ENCODE results near the gene ITM2B. TPM values are rescaled to one million over a fixed set of nuclear protein-coding genes. Genes with fewer than 3 reads are reported as not detected.

Gene ITM2B
- total and polyA plus RNA-seq, 2 donors (not counting 1 experiment from before 2014, with no cell fraction given) = 122 to 177 TPM

DNA sequence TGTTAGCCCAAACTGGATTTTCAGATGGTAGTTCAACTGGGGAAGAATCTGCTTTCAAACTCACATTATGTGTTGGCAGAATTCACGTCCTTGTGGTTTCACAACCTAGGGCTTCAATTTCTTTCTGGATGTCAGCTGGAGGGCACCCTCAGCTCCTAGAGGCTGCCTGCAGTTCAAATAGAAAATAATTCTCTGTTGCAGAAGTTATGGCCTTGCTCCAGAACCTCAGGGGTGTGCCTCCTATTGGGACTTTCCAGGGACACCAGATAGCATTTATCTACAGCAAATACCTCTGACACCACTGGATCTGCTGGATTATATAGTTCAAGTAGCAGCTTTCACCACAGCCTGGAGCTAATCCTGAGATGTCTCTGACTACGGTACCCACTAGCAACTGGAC is 58.7 kb downstream of the ITM2B start:
- H3K9me3 ChIP-seq (ENCODE audit: control extremely low read depth in 1 of 3, control insufficient read depth in 2 of 3, insufficient read depth in 1 of 3, low read length in 2 of 3) = no peaks in the 10 kb centered on the region
- no peak overlapping the region for H3K27ac Mint-ChIP-seq
- no peak overlapping the region for H3K4me3 ChIP-seq (ENCODE audit: control extremely low read depth in 1 of 5, extremely low read depth in 1 of 5, insufficient read depth in 1 of 5, low read depth in 2 of 5, low read length in 4 of 5)
- no peak overlapping the region for H3K9ac ChIP-seq (ENCODE audit: low read length)
- peaks cover 5% of the 10 kb centered on the region for H3K27me3 Mint-ChIP-seq
- no peaks in the 10 kb centered on the region for H3K36me3 ChIP-seq (replicated peaks in 1 of 2; ENCODE audit: control extremely low read depth in 1 of 2, control insufficient read depth in 1 of 2, extremely low read depth in 1 of 2, insufficient read depth in 2 of 2, low read length in 1 of 2)
- DNase-seq = no peak
- no peak overlapping the region for H2AFZ ChIP-seq (ENCODE audit: insufficient read depth, low read depth, low read length, poor library complexity, severe bottlenecking)
- 86% methylated on average over 1 of the region's 2 CpGs for WGBS (ENCODE audit: insufficient coverage)
- H3K79me2 ChIP-seq (ENCODE audit: control insufficient read depth, insufficient read depth, low read length) = no peaks in the 10 kb centered on the region
- no peaks in the 10 kb centered on the region for H3K27me3 ChIP-seq (replicated peaks in 1 of 4; ENCODE audit: control extremely low read depth in 1 of 4, control insufficient read depth in 3 of 4, insufficient read depth in 4 of 4, low read length in 3 of 4)
- H3K4me1 Mint-ChIP-seq = peaks cover 19% of the 10 kb centered on the region
- no peak overlapping the region for H3K4me2 ChIP-seq (replicated peaks; ENCODE audit: low read depth, low read length, poor library complexity, severe bottlenecking)
- TF ChIP-seq, protein P1, sequence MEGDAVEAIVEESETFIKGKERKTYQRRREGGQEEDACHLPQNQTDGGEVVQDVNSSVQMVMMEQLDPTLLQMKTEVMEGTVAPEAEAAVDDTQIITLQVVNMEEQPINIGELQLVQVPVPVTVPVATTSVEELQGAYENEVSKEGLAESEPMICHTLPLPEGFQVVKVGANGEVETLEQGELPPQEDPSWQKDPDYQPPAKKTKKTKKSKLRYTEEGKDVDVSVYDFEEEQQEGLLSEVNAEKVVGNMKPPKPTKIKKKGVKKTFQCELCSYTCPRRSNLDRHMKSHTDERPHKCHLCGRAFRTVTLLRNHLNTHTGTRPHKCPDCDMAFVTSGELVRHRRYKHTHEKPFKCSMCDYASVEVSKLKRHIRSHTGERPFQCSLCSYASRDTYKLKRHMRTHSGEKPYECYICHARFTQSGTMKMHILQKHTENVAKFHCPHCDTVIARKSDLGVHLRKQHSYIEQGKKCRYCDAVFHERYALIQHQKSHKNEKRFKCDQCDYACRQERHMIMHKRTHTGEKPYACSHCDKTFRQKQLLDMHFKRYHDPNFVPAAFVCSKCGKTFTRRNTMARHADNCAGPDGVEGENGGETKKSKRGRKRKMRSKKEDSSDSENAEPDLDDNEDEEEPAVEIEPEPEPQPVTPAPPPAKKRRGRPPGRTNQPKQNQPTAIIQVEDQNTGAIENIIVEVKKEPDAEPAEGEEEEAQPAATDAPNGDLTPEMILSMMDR (IDR thresholded peaks at IDR 0.05) = no peak
- no peak for TF ChIP-seq EZH2 (IDR thresholded peaks at IDR 0.05; ENCODE audit: borderline replicate concordance, insufficient read depth, low read depth, low read length, poor library complexity, severe bottlenecking)
- peaks cover 14% of the 10 kb centered on the region in 2 donors for H3K4me1 ChIP-seq (ENCODE audit: control insufficient read depth in 2 of 2, insufficient read depth in 2 of 2, low read length in 2 of 2)
- no peaks in the 10 kb centered on the region for H3K9me3 Mint-ChIP-seq (ENCODE audit: insufficient read depth)
- ChIA-PET POLR2A (interaction anchor here (1.0 kb wide), 1 partner anchor 11 kb away, joined by 3 read pairs; no protein-coding TSS in a partner anchor), CTCF (interaction anchor here (1.0 to 1.4 kb wide), 2 partner anchors 42 to 477 kb away, joined by 3 read pairs; no protein-coding TSS in a partner anchor)
- H3K27ac ChIP-seq (ENCODE audit: low read length in 2 of 2) = no peak overlapping the region
- H3K4me3 Mint-ChIP-seq = no peak overlapping the region
- intact Hi-C loops (cut with micrococcal nuclease) = no loop called here
- no peak for ATAC-seq (ENCODE audit: low read depth)
- H4K20me1 ChIP-seq (ENCODE audit: control insufficient read depth, insufficient read depth, low read length, poor library complexity, severe bottlenecking) = no peaks in the 10 kb centered on the region

DNA sequence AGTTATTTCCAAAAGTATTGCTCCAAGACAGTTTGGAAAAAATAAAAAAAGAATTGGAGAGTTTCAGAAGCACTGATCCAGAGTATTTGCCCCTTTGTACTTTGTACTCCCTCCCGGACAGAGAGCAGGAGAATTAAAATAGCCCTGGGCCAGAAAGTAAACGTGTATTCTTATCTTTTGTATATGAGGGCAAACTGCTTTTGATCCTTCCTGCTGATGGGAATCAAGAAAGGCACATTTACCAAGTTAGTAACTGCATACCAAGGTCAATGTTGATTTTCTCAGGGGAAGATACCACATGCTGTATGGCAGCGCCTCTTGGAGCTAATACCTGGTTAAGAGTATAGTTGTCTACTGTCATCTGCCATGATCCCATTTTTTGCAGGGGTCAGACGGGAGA is 59.6 kb downstream of the ITM2B start:
- ChIA-PET CTCF (interaction anchor here (1.4 kb wide), 1 partner anchor 41 kb away, joined by 3 read pairs; no protein-coding TSS in a partner anchor), POLR2A (no interaction called here)
- Histone ChIP-seq H3K4me3 (ENCODE audit: control extremely low read depth in 1 of 5, extremely low read depth in 1 of 5, insufficient read depth in 1 of 5, low read depth in 2 of 5, low read length in 4 of 5) (no peak overlapping the region), H3K4me1 (ENCODE audit: control insufficient read depth in 2 of 2, insufficient read depth in 2 of 2, low read length in 2 of 2) (peaks cover 5 to 8% of the 10 kb centered on the region in 2 donors), H3K27ac (ENCODE audit: low read length in 2 of 2) (no peak overlapping the region), H4K20me1 (ENCODE audit: control insufficient read depth, insufficient read depth, low read length, poor library complexity, severe bottlenecking) (no peaks in the 10 kb centered on the region), H3K36me3 (replicated peaks in 1 of 2; ENCODE audit: control extremely low read depth in 1 of 2, control insufficient read depth in 1 of 2, extremely low read depth in 1 of 2, insufficient read depth in 2 of 2, low read length in 1 of 2) (no peaks in the 10 kb centered on the region), H2AFZ (ENCODE audit: insufficient read depth, low read depth, low read length, poor library complexity, severe bottlenecking) (no peak overlapping the region), H3K79me2 (ENCODE audit: control insufficient read depth, insufficient read depth, low read length) (no peaks in the 10 kb centered on the region), H3K27me3 (replicated peaks in 1 of 4; ENCODE audit: control extremely low read depth in 1 of 4, control insufficient read depth in 3 of 4, insufficient read depth in 4 of 4, low read length in 3 of 4) (no peaks in the 10 kb centered on the region), H3K9ac (ENCODE audit: low read length) (no peak overlapping the region), H3K9me3 (ENCODE audit: control extremely low read depth in 1 of 3, control insufficient read depth in 2 of 3, insufficient read depth in 1 of 3, low read length in 2 of 3) (no peaks in the 10 kb centered on the region), H3K4me2 (replicated peaks; ENCODE audit: low read depth, low read length, poor library complexity, severe bottlenecking) (no peak overlapping the region)
- Mint-ChIP-seq H3K4me3 (no peak overlapping the region), H3K9me3 (ENCODE audit: insufficient read depth) (no peaks in the 10 kb centered on the region), H3K27ac (no peak overlapping the region), H3K4me1 (peaks cover 13% of the 10 kb centered on the region), H3K27me3 (peaks cover 5% of the 10 kb centered on the region)
- DNase-seq (no peak), ATAC-seq (ENCODE audit: low read depth) (no peak)
- WGBS (ENCODE audit: insufficient coverage) = 91% methylated on average over 3 of the region's 4 CpGs
- intact Hi-C loops (cut with micrococcal nuclease) = no loop called here
- TF ChIP-seq, protein P1 (IDR thresholded peaks at IDR 0.05) = no peak
- TF ChIP-seq EZH2 (IDR thresholded peaks at IDR 0.05; ENCODE audit: borderline replicate concordance, insufficient read depth, low read depth, low read length, poor library complexity, severe bottlenecking) = no peak
